Measurements from ENCODE around the gene PLA1A.
"Not testable (repeated sequence)": the region's sequence is repeated elsewhere in the genome, so short reads cannot be mapped to it uniquely, and the experiment has no call there.

The PLA1A gene

GRCh38 chr3:119589102-119589773, 8.4 kb upstream of the PLA1A start:
- no peak overlapping the region for H3K27ac ChIP-seq
- H3K36me3 ChIP-seq: no peaks in the 10 kb centered on the region
- no peak for DNase-seq
- H3K4me3 ChIP-seq (ENCODE audit: low read depth, low read length): no peak overlapping the region
- TF ChIP-seq, protein P1, sequence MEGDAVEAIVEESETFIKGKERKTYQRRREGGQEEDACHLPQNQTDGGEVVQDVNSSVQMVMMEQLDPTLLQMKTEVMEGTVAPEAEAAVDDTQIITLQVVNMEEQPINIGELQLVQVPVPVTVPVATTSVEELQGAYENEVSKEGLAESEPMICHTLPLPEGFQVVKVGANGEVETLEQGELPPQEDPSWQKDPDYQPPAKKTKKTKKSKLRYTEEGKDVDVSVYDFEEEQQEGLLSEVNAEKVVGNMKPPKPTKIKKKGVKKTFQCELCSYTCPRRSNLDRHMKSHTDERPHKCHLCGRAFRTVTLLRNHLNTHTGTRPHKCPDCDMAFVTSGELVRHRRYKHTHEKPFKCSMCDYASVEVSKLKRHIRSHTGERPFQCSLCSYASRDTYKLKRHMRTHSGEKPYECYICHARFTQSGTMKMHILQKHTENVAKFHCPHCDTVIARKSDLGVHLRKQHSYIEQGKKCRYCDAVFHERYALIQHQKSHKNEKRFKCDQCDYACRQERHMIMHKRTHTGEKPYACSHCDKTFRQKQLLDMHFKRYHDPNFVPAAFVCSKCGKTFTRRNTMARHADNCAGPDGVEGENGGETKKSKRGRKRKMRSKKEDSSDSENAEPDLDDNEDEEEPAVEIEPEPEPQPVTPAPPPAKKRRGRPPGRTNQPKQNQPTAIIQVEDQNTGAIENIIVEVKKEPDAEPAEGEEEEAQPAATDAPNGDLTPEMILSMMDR (IDR thresholded peaks at IDR 0.05; ENCODE audit: low read depth, low read length): no peak
- no peaks in the 10 kb centered on the region for H3K27me3 ChIP-seq (ENCODE audit: insufficient read depth, low read depth, severe bottlenecking)
- no peaks in the 10 kb centered on the region for H3K9me3 ChIP-seq (ENCODE audit: severe bottlenecking)

- DNase-seq: no peak
- no peak overlapping the region for H3K4me3 ChIP-seq (ENCODE audit: low read depth, low read length)
- TF ChIP-seq, protein P1 (IDR thresholded peaks at IDR 0.05; ENCODE audit: low read depth, low read length): no peak
- H3K36me3 ChIP-seq: no peaks in the 10 kb centered on the region
- H3K27me3 ChIP-seq (ENCODE audit: insufficient read depth, low read depth, severe bottlenecking): no peaks in the 10 kb centered on the region
- H3K9me3 ChIP-seq (ENCODE audit: severe bottlenecking): no peaks in the 10 kb centered on the region
- no peak overlapping the region for H3K27ac ChIP-seq
Observed at GRCh38 chr3:119590706-119591105, 7.0 kb upstream of the PLA1A start.

DNA sequence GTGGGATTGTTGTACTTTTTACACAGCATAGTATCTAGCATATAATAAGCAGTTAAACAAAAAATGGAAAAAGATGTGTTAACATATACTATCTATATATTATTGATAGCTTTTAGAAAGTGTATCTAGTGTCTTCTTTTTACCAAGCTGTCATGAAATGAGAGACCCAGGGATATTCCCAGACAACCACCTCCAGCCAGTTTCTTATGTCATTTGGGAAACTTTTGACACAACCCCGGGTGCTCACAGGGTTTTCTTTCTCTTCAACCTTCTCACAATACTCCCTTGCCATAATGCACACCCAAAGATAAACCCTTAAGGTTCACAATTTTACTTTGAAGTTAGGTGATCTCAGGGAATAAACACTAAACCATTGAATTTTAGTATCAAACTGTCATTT, 4.8 kb upstream of the PLA1A start:
- no peaks in the 10 kb centered on the region for H3K27me3 ChIP-seq (ENCODE audit: insufficient read depth, low read depth, severe bottlenecking)
- no peaks in the 10 kb centered on the region for H3K36me3 ChIP-seq
- H3K9me3 ChIP-seq (ENCODE audit: severe bottlenecking): no peaks in the 10 kb centered on the region
- no peak overlapping the region for H3K4me3 ChIP-seq (ENCODE audit: low read depth, low read length)
- TF ChIP-seq, protein P1 (IDR thresholded peaks at IDR 0.05; ENCODE audit: low read depth, low read length): no peak
- H3K27ac ChIP-seq: no peak overlapping the region
- DNase-seq: no peak

- DNase-seq: no peak
- Histone ChIP-seq H3K36me3 (no peaks in the 10 kb centered on the region), H3K27ac (no peak overlapping the region), H3K9me3 (ENCODE audit: severe bottlenecking) (no peaks in the 10 kb centered on the region), H3K4me3 (ENCODE audit: low read depth, low read length) (no peak overlapping the region), H3K27me3 (ENCODE audit: insufficient read depth, low read depth, severe bottlenecking) (no peaks in the 10 kb centered on the region)
- TF ChIP-seq, protein P1 (IDR thresholded peaks at IDR 0.05; ENCODE audit: low read depth, low read length): no peak
Observed at GRCh38 chr3:119594066-119594465, 3.6 kb upstream of the PLA1A start.

- H3K27ac ChIP-seq; H3K36me3 ChIP-seq; H3K9me3 ChIP-seq (ENCODE audit: severe bottlenecking); DNase-seq; H3K27me3 ChIP-seq (ENCODE audit: insufficient read depth, low read depth, severe bottlenecking); H3K4me3 ChIP-seq (ENCODE audit: low read depth, low read length): not testable (repeated sequence)
Observed at GRCh38 chr3:119594929-119595328, 2.8 kb upstream of the PLA1A start.

DNA sequence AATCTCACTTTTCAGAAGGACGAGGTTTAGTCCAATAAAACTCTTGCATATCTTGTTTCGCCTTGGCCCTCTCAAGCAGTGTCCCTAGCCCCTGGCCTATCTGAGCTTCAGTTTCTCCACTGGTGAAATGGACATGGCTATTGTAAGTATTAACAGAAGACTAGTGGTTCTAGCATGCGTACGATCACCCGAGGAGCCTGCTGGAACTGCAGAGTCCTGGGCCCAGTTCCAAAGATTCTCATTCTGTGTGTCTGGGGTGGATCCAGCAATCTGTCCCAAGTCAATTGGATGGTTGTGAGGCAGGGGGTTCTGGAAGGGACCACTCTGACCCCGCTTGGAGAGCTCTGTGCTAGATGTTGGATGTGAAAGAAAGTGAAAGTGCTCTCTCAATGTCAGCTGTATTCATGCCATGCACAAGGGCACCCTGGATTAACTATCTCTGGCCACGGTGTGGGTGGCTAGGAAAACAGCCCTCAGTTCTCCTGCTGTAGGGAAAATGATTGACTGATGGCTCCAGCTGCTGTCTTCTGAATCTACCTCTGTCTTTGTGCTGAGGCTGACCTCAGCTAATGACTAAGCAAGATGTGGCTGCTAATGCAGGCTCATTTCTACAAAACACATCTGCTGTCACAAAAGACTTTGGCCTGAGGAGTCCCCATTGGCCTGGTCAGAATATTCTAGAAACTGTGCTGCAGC, 1.9 kb upstream of the PLA1A start:
- no peak for DNase-seq
- TF ChIP-seq, protein P1 (IDR thresholded peaks at IDR 0.05; ENCODE audit: low read depth, low read length): no peak
- H3K27ac ChIP-seq: no peak overlapping the region
- no peaks in the 10 kb centered on the region for H3K27me3 ChIP-seq (ENCODE audit: insufficient read depth, low read depth, severe bottlenecking)
- no peak overlapping the region for H3K4me3 ChIP-seq (ENCODE audit: low read depth, low read length)
- H3K9me3 ChIP-seq (ENCODE audit: severe bottlenecking): no peaks in the 10 kb centered on the region
- H3K36me3 ChIP-seq: no peaks in the 10 kb centered on the region
